DND-41 (cell line): ENCODE measurements around the gene STARD10.
"Not testable (repeated sequence)": the region's sequence is repeated elsewhere in the genome, so short reads cannot be mapped to it uniquely, and the experiment has no call there.

ENCODE experiments used
- ATAC-seq: fragments of 200-7000 bp; cut with Tn5 transposase; 3 replicates; pipeline ENCODE4 v1.9.1; 2021; ENCODE audit warnings: low read depth; ENCODE audit not compliant: insufficient read depth
- DNase-seq: peaks from one replicate; pipeline ENCODE4 v3.0.0-alpha.2; 2020
- H2AFZ ChIP-seq: 2 replicates; pipeline ENCODE4 v1.6.0; 2012; ENCODE audit warnings: low read depth, low read length
- H3K27ac ChIP-seq: 2 replicates; pipeline ENCODE4 v1.5.1; 2012; ENCODE audit warnings: low read length, inconsistent platforms
- H3K27me3 ChIP-seq: fragments of 200-600 bp; sonication (generic); 2 replicates; pipeline ENCODE4 v1.6.0; 2012; ENCODE audit warnings: low read length, mild to moderate bottlenecking, inconsistent platforms; ENCODE audit not compliant: insufficient read depth, poor library complexity
- H3K36me3 ChIP-seq: 2 replicates; pipeline ENCODE4 v1.5.1; 2012; ENCODE audit warnings: low read length, inconsistent platforms; ENCODE audit not compliant: insufficient read depth
- H3K4me1 ChIP-seq: 2 replicates; pipeline ENCODE4 v1.5.1; 2012; ENCODE audit warnings: mild to moderate bottlenecking, low read length; ENCODE audit not compliant: insufficient read depth
- H3K4me2 ChIP-seq: 2 replicates; pipeline ENCODE4 v1.6.0; 2012; ENCODE audit warnings: mild to moderate bottlenecking, moderate library complexity, low read length, inconsistent platforms; ENCODE audit not compliant: insufficient read depth
- H3K4me3 ChIP-seq, 2 experiments: fragments of 200-600 bp in 1 of 2; shearing (Covaris generic) in 1 of 2; 2 replicates each; pipeline ENCODE4 v1.5.1; 2012 to 2016; ENCODE audit warnings: inconsistent platforms in 2 of 2, low read length in 2 of 2, mild to moderate bottlenecking in 2 of 2, low read depth in 1 of 2, moderate library complexity in 1 of 2
- H3K79me2 ChIP-seq: 2 replicates; pipeline ENCODE4 v1.6.0; 2012; ENCODE audit warnings: low read length, inconsistent platforms; ENCODE audit not compliant: insufficient read depth
- H3K9ac ChIP-seq: 2 replicates; pipeline ENCODE4 v1.6.0; 2012; ENCODE audit warnings: low read depth, mild to moderate bottlenecking, inconsistent platforms, low read length, moderate library complexity
- H3K9me3 ChIP-seq: 2 replicates; pipeline ENCODE4 v1.5.1; 2012; ENCODE audit warnings: low read length, moderate library complexity, mild to moderate bottlenecking, inconsistent platforms; ENCODE audit not compliant: insufficient read depth, severe bottlenecking
- H4K20me1 ChIP-seq: 2 replicates; pipeline ENCODE4 v1.6.0; 2012; ENCODE audit warnings: low read length; ENCODE audit not compliant: insufficient read depth
- CTCF ChIP-seq: IDR thresholded peaks from 2 replicates; pipeline ENCODE4 v1.5.1; 2012; ENCODE audit warnings: borderline replicate concordance, low read length, moderate library complexity, mild to moderate bottlenecking; ENCODE audit not compliant: poor library complexity, severe bottlenecking; ENCODE audit errors: extremely low read depth
- EZH2 ChIP-seq: IDR thresholded peaks from 3 replicates; pipeline ENCODE4 v1.6.1; 2012; ENCODE audit warnings: borderline replicate concordance, low read depth, mild to moderate bottlenecking, moderate library complexity, low read length, inconsistent platforms; ENCODE audit not compliant: severe bottlenecking

STARD10 gene

GRCh38 chr11:72807792-72808191 lies 13.9 kb upstream of the STARD10 start:
- no peak overlapping the region for H2AFZ ChIP-seq
- H3K27me3 ChIP-seq: no peaks in the 10 kb centered on the region
- peaks cover 12% of the 10 kb centered on the region for H3K79me2 ChIP-seq
- H3K27ac ChIP-seq: no peak overlapping the region
- H3K4me2 ChIP-seq: no peak overlapping the region
- peaks cover 4% of the 10 kb centered on the region; the same call in 1 of the 2 replicates for H4K20me1 ChIP-seq
- no peaks in the 10 kb centered on the region for H3K9me3 ChIP-seq
- H3K4me3 ChIP-seq: no peak overlapping the region
- DNase-seq: no peak
- H3K4me1 ChIP-seq: peaks cover 17% of the 10 kb centered on the region
- ATAC-seq: no peak
- no peak overlapping the region for H3K9ac ChIP-seq
- TF ChIP-seq EZH2: no peak
- no peak for TF ChIP-seq CTCF
- H3K36me3 ChIP-seq: peaks cover 15% of the 10 kb centered on the region

GRCh38 chr11:72807021-72807693 lies 13.3 kb upstream of the STARD10 start:
- Histone ChIP-seq H3K9me3 (no peaks in the 10 kb centered on the region), H4K20me1 (peaks cover 2% of the 10 kb centered on the region; the same call in 1 of the 2 replicates), H3K9ac (no peak overlapping the region), H3K4me1 (peaks cover 11% of the 10 kb centered on the region), H3K36me3 (peaks cover 15% of the 10 kb centered on the region), H3K27ac (0 out of 2 replicates have a peak overlapping the region, but pooled peaks have one; percentile 7), H3K4me3 (no peak overlapping the region), H3K4me2 (no peak overlapping the region), H3K27me3 (no peaks in the 10 kb centered on the region), H3K79me2 (peaks cover 7% of the 10 kb centered on the region), H2AFZ (no peak overlapping the region)
- DNase-seq (no peak), ATAC-seq (no peak)
- TF ChIP-seq EZH2 (no peak), CTCF (no peak)

DNA sequence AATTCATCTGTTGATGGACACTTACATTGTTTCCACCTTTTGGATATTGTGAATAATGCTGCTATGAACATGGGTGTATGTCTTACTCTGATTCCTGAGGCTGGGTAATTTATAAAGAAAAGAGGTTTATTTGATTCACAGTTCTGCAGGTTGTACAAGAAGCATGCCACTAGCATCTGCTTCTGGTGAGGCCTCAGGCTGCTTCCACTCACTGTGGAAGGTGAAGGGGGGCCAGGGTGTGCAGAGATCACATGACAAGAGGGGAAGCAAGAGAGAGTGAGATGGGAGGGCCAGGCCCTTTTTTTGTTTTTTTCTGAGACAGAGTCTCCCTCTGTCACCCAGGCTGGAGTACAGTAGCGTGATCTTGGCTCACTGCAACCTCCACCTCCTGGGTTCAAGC lies 12.5 kb upstream of the STARD10 start:
- not testable (repeated sequence) for H3K4me1 ChIP-seq, DNase-seq, H4K20me1 ChIP-seq, H3K79me2 ChIP-seq, H3K9me3 ChIP-seq, H3K27ac ChIP-seq, H3K9ac ChIP-seq, H3K4me2 ChIP-seq, H3K4me3 ChIP-seq, H3K27me3 ChIP-seq, ATAC-seq, H2AFZ ChIP-seq
- peaks cover 15% of the 10 kb centered on the region for H3K36me3 ChIP-seq

DNA sequence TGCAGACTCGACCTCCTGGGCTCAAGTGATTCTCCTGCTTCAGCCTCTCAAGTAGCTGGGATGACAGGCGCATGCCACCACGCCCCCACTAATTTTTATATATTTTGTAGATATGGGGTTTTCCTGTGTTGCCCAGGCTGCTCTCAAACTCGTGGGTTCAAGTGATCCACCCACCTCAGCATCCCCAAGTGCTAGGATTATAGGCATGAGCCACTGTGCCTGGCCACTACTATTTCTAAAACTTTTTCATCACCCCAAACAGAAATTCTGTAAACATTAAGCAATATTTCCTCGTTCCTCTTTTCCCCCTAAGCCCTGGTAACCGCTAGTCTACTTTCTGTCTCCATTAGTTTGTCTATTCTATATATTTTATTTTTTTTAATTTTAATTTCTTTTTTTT lies 11.4 kb upstream of the STARD10 start:
- Histone ChIP-seq H2AFZ (no peak overlapping the region), H3K9ac (no peak overlapping the region), H3K27ac (no peak overlapping the region), H3K79me2 (no peaks in the 10 kb centered on the region), H3K4me1 (no peaks in the 10 kb centered on the region), H3K36me3 (peaks cover 10% of the 10 kb centered on the region), H3K4me3 (no peak overlapping the region), H3K4me2 (no peak overlapping the region), H3K9me3 (no peaks in the 10 kb centered on the region), H3K27me3 (no peaks in the 10 kb centered on the region), H4K20me1 (peaks cover 2% of the 10 kb centered on the region; the same call in 1 of the 2 replicates)
- DNase-seq (no peak), ATAC-seq (no peak)
- TF ChIP-seq EZH2 (no peak), CTCF (no peak)
